T-helper 17 cell (primary cell): ENCODE results near the gene ALPK1. TPM values are rescaled to one million over a fixed set of nuclear protein-coding genes. Genes with fewer than 3 reads are reported as not detected.

Source experiments
- ATAC-seq: fragments of 150-1000 bp; cut with Tn5 transposase; 2 replicates; pipeline ENCODE4 v1.10.0; 2021; ENCODE audit warnings: mild to moderate bottlenecking, moderate library complexity
- DNase-seq, 3 donors: peaks; one replicate each; pipeline versions ENCODE4 v3.0.0 to v3.0.0-alpha.2; 2020 to 2021
- H3K9me3 ChIP-seq: one replicate; pipeline ENCODE4 v1.7.0; 2013; ENCODE audit warnings: low read length, mild to moderate bottlenecking; ENCODE audit not compliant: control insufficient read depth, poor library complexity, severe bottlenecking
- H3K27ac Mint-ChIP-seq: one replicate; pipeline ENCODE4 v1.8.0; 2022; ENCODE audit warnings: mild to moderate bottlenecking, moderate library complexity, mixed read lengths
- H3K27me3 Mint-ChIP-seq: one replicate; pipeline ENCODE4 v1.8.0; 2022; ENCODE audit warnings: mixed read lengths
- H3K36me3 Mint-ChIP-seq: one replicate; pipeline ENCODE4 v1.8.0; 2022; ENCODE audit warnings: low read depth, mixed read lengths
- H3K4me1 Mint-ChIP-seq: one replicate; pipeline ENCODE4 v1.8.0; 2022; ENCODE audit warnings: mild to moderate bottlenecking, mixed read lengths
- H3K4me3 Mint-ChIP-seq: one replicate; pipeline ENCODE4 v1.8.0; 2022; ENCODE audit warnings: mild to moderate bottlenecking, moderate library complexity, mixed read lengths
- total RNA-seq, 4 donors: library from RNA in 2 of 4; stranded (reverse) in 2 of 4; gene quantifications; one replicate each; pipeline ENCODE4 v1.2.3 and lab custom pipeline; 2022 to 2026

The ALPK1 gene
- total RNA-seq, 2 donors from 2014 or later: 7.1 to 18.2 TPM

- no peaks in the 10 kb centered on the region for H3K9me3 ChIP-seq
- H3K36me3 Mint-ChIP-seq: peaks cover 6% of the 10 kb centered on the region
- H3K27ac Mint-ChIP-seq: peak overlapping the region; percentile 72
- peaks cover 15% of the 10 kb centered on the region for H3K4me1 Mint-ChIP-seq
- peak; percentile 50 to 77 (median 60) for DNase-seq
- peak; percentile 93 for ATAC-seq
- H3K27me3 Mint-ChIP-seq: no peaks in the 10 kb centered on the region
- peak overlapping the region; percentile 41 for H3K4me3 Mint-ChIP-seq
Observed at GRCh38 chr4:112321776-112322684, 24.9 kb downstream of the ALPK1 start.

GRCh38 chr4:112322866-112323265 is 25.7 kb downstream of the ALPK1 start:
- Mint-ChIP-seq H3K4me1 (peaks cover 16% of the 10 kb centered on the region), H3K36me3 (peaks cover 4% of the 10 kb centered on the region), H3K27me3 (no peaks in the 10 kb centered on the region), H3K27ac (no peak overlapping the region), H3K4me3 (peak overlapping the region; percentile 12)
- H3K9me3 ChIP-seq: no peaks in the 10 kb centered on the region
- ATAC-seq: no peak
- DNase-seq: no peak

- Mint-ChIP-seq H3K27ac (no peak overlapping the region), H3K4me3 (no peak overlapping the region), H3K36me3 (peaks cover 4% of the 10 kb centered on the region), H3K4me1 (peaks cover 16% of the 10 kb centered on the region), H3K27me3 (no peaks in the 10 kb centered on the region)
- no peaks in the 10 kb centered on the region for H3K9me3 ChIP-seq
- DNase-seq (no peak), ATAC-seq (no peak)
Observed at GRCh38 chr4:112325530-112325929, 28.4 kb downstream of the ALPK1 start.

- DNase-seq: no peak
- no peaks in the 10 kb centered on the region for H3K9me3 ChIP-seq
- H3K27me3 Mint-ChIP-seq: no peaks in the 10 kb centered on the region
- H3K36me3 Mint-ChIP-seq: peaks cover 4% of the 10 kb centered on the region
- H3K27ac Mint-ChIP-seq: no peak overlapping the region
- no peak overlapping the region for H3K4me3 Mint-ChIP-seq
- H3K4me1 Mint-ChIP-seq: peaks cover 6% of the 10 kb centered on the region
- peak; percentile 71 for ATAC-seq
Observed at GRCh38 chr4:112327965-112328733, 31.0 kb downstream of the ALPK1 start.

GRCh38 chr4:112328734-112329130 is 31.6 kb downstream of the ALPK1 start:
- no peak overlapping the region for H3K4me3 Mint-ChIP-seq
- peaks cover 6% of the 10 kb centered on the region for H3K4me1 Mint-ChIP-seq
- no peak overlapping the region for H3K27ac Mint-ChIP-seq
- DNase-seq: no peak
- ATAC-seq: no peak
- no peaks in the 10 kb centered on the region for H3K27me3 Mint-ChIP-seq
- H3K9me3 ChIP-seq: no peaks in the 10 kb centered on the region
- H3K36me3 Mint-ChIP-seq: peaks cover 4% of the 10 kb centered on the region

GRCh38 chr4:112329672-112330375 is 32.7 kb downstream of the ALPK1 start:
- Mint-ChIP-seq H3K4me3 (no peak overlapping the region), H3K27me3 (no peaks in the 10 kb centered on the region), H3K4me1 (peaks cover 6% of the 10 kb centered on the region), H3K36me3 (peaks cover 4% of the 10 kb centered on the region), H3K27ac (no peak overlapping the region)
- no peak for ATAC-seq
- no peak for DNase-seq
- H3K9me3 ChIP-seq: no peaks in the 10 kb centered on the region

GRCh38 chr4:112330921-112331320 is 33.8 kb downstream of the ALPK1 start:
- H3K27ac Mint-ChIP-seq: no peak overlapping the region
- no peaks in the 10 kb centered on the region for H3K27me3 Mint-ChIP-seq
- no peak overlapping the region for H3K4me3 Mint-ChIP-seq
- DNase-seq (no peak), ATAC-seq (no peak)
- H3K36me3 Mint-ChIP-seq: peaks cover 2% of the 10 kb centered on the region
- peaks cover 6% of the 10 kb centered on the region for H3K4me1 Mint-ChIP-seq
- H3K9me3 ChIP-seq: no peaks in the 10 kb centered on the region

- H3K27me3 Mint-ChIP-seq: no peaks in the 10 kb centered on the region
- DNase-seq (no peak), ATAC-seq (no peak)
- H3K4me3 Mint-ChIP-seq: no peak overlapping the region
- H3K4me1 Mint-ChIP-seq: peaks cover 6% of the 10 kb centered on the region
- H3K36me3 Mint-ChIP-seq: peaks cover 2% of the 10 kb centered on the region
- no peak overlapping the region for H3K27ac Mint-ChIP-seq
- H3K9me3 ChIP-seq: no peaks in the 10 kb centered on the region
Observed at GRCh38 chr4:112332398-112332797, 35.2 kb downstream of the ALPK1 start.

GRCh38 chr4:112340023-112340422 is 42.9 kb downstream of the ALPK1 start:
- ATAC-seq: no peak
- H3K27me3 Mint-ChIP-seq: no peaks in the 10 kb centered on the region

GRCh38 chr4:112341033-112341432 is 43.9 kb downstream of the ALPK1 start:
- no peak overlapping the region for H3K4me3 Mint-ChIP-seq
- peaks cover 4% of the 10 kb centered on the region for H3K4me1 Mint-ChIP-seq
- no peak for DNase-seq
- peaks cover 2% of the 10 kb centered on the region for H3K36me3 Mint-ChIP-seq
- H3K9me3 ChIP-seq: no peaks in the 10 kb centered on the region
- no peaks in the 10 kb centered on the region for H3K27me3 Mint-ChIP-seq
- no peak for ATAC-seq
- no peak overlapping the region for H3K27ac Mint-ChIP-seq

More at GRCh38 chr4:112340023-112340422, 42.9 kb downstream of the ALPK1 start:
- H3K9me3 ChIP-seq: no peaks in the 10 kb centered on the region
- Mint-ChIP-seq H3K4me1 (peaks cover 4% of the 10 kb centered on the region), H3K36me3 (peaks cover 2% of the 10 kb centered on the region), H3K27ac (no peak overlapping the region), H3K4me3 (no peak overlapping the region)
- DNase-seq: no peak

GRCh38 chr4:112343330-112344080 is 46.3 kb downstream of the ALPK1 start:
- Mint-ChIP-seq H3K4me1 (peaks cover 4% of the 10 kb centered on the region), H3K27ac (no peak overlapping the region), H3K27me3 (no peaks in the 10 kb centered on the region), H3K4me3 (no peak overlapping the region), H3K36me3 (peaks cover 2% of the 10 kb centered on the region)
- DNase-seq (no peak), ATAC-seq (no peak)
- no peaks in the 10 kb centered on the region for H3K9me3 ChIP-seq

- Mint-ChIP-seq H3K27ac (no peak overlapping the region), H3K4me1 (peaks cover 4% of the 10 kb centered on the region), H3K36me3 (peaks cover 4% of the 10 kb centered on the region), H3K4me3 (no peak overlapping the region), H3K27me3 (no peaks in the 10 kb centered on the region)
- no peaks in the 10 kb centered on the region for H3K9me3 ChIP-seq
- DNase-seq (no peak), ATAC-seq (no peak)
Observed at GRCh38 chr4:112348488-112349158, 51.5 kb downstream of the ALPK1 start.
